AG09309 (cell line): Measurements from ENCODE around the gene CAMK2G.
"Not testable (repeated sequence)": the region's sequence is repeated elsewhere in the genome, so short reads cannot be mapped to it uniquely, and the experiment has no call there.

Source experiments
- DNase-seq: peaks from one replicate; pipeline ENCODE4 v3.0.0-alpha.2; 2010; ENCODE audit warnings: low read depth
- H3K4me3 ChIP-seq: 2 replicates; pipeline ENCODE4 v1.5.1; 2011; ENCODE audit warnings: mild to moderate bottlenecking, low read depth, low read length, moderate library complexity; ENCODE audit not compliant: control insufficient read depth
- CTCF ChIP-seq: IDR thresholded peaks from 2 replicates; pipeline ENCODE4 v1.5.1; 2011; ENCODE audit warnings: mild to moderate bottlenecking, low read depth, low read length, inconsistent platforms; ENCODE audit not compliant: insufficient read depth, control insufficient read depth; ENCODE audit errors: missing control alignments

The CAMK2G gene

GRCh38 chr10:73838827-73839226, 35.5 kb downstream of the CAMK2G start:
- no peak overlapping the region for H3K4me3 ChIP-seq
- TF ChIP-seq CTCF: no peak
- DNase-seq: no peak

DNA sequence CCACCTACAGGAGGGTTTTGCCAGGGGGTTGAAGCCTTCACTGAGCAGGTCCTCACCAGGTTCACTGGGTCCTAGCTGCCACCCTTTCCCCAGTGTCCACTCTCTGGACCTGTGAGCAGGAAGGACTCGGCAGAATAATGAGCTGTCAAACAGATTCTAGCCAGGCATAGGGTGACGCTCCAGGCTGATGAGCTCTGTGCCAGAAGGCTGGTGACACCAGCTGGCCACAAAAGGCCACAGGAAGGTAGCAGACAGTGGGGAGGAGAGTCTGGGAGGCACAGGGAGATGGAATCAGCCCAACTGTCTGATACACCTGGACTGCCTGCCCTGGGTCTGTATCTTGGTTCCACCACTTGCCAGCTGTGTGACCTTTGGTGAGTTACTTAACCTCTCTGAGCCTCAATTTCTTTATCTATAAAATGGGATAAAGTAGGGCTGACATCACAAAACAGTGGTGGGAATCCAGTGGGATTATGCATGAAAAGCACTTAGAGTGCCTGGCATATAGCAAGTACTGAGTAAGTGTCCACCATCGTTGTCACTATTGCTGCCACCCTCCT, 36.3 kb downstream of the CAMK2G start:
- H3K4me3 ChIP-seq: no peak overlapping the region
- DNase-seq: no peak
- TF ChIP-seq CTCF: no peak

- H3K4me3 ChIP-seq: no peak overlapping the region
- no peak for DNase-seq
- TF ChIP-seq CTCF: no peak
Measured at GRCh38 chr10:73837072-73837471, 37.3 kb downstream of the CAMK2G start.

DNA sequence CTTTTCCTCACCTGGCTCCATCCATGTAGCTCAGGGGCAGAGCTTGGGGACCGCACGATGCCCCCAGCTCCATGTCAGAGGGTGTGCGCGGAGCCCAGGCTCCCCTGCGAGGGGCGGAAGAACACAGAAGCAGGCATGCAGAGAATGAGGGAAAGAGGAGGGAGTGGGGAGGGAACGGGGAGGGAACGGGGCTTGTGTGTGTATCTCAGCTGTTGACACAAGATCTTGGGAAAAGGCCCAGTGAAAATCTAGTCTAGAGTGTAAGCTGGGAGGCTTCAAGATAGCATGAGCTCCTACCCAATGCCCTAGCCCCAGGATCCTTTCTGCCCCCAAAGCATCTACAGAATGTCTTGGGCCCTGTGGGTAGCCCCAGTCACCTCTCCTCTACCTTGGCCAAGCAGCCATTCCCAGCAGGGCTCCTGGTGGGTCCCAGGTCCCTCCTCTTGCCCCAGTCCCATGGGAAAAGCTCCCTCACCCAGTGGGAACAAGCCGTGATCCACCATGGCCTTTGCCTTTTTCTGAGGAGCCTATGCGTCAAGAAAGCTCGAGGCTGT, 37.9 kb downstream of the CAMK2G start:
- TF ChIP-seq CTCF: no peak
- DNase-seq: no peak
- H3K4me3 ChIP-seq: no peak overlapping the region

- DNase-seq, H3K4me3 ChIP-seq: not testable (repeated sequence)
Measured at GRCh38 chr10:73829090-73829489, 45.3 kb downstream of the CAMK2G start.

DNA sequence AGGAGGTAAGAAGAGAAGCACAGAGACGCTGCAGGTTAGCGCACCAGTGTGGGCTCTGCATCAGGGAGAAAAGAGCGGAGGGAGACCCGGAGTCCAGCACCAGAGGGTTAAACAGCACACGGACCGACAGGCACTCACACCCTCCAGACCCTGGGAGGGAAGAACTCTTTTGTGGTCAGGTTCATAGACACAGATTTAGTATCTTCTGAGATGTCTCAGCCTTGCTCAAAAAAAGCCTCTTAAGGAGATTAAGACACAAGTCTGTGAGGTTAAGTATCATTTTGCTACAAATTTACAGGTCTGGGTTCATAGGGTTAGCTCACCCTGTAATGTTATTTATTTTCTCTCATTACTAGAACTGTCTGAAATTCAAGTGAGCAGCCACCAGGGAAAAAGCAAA, 46.2 kb downstream of the CAMK2G start:
- no peak for DNase-seq
- no peak for TF ChIP-seq CTCF
- H3K4me3 ChIP-seq: no peak overlapping the region

GRCh38 chr10:73827346-73828089, 46.8 kb downstream of the CAMK2G start:
- H3K4me3 ChIP-seq: no peak overlapping the region
- TF ChIP-seq CTCF: no peak
- DNase-seq: no peak
